IMR-90 (cell line): Measurements from ENCODE around the gene RFPL1. TPM values are rescaled to one million over a fixed set of nuclear protein-coding genes. Genes with fewer than 3 reads are reported as not detected.
"Not testable (repeated sequence)": the region's sequence is repeated elsewhere in the genome, so short reads cannot be mapped to it uniquely, and the experiment has no call there.

Experiments used
- ATAC-seq: fragments of 200-7000 bp; cut with Tn5 transposase; 2 replicates; pipeline ENCODE4 v1.9.1; 2020; ENCODE audit warnings: low read depth, mild to moderate bottlenecking, moderate library complexity
- BruUV-seq: library from RNA; stranded (reverse); fragments of 400-500 nt; replicated peaks from 2 replicates; lab custom pipeline; 2021; lab: Mats Ljungman, UMichigan
- CTCF ChIA-PET: fragments of 300-600 bp; formaldehyde crosslinking; extraction: SDS; loops from one replicate; lab custom pipeline; 2021; ENCODE audit warnings: antibody characterized with exemption; lab: Yijun Ruan, JAX
- POLR2A ChIA-PET: fragments of 300-600 bp; sonication (Branson Sonifier 250); formaldehyde crosslinking; loops from one replicate; lab custom pipeline; 2022; ENCODE audit warnings: antibody characterized with exemption; ENCODE audit not compliant: unreplicated experiment; lab: Charles Lee
- DNase-seq: peaks from one replicate; pipeline ENCODE4 v3.0.0; 2013
- H2AFZ ChIP-seq: replicated peaks from 2 replicates; pipeline ENCODE3; 2013; ENCODE audit warnings: low read length, mild to moderate bottlenecking; ENCODE audit not compliant: poor library complexity
- H2AK5ac ChIP-seq: 2 replicates; pipeline ENCODE4 v1.6.1; 2013; ENCODE audit warnings: low read depth, low read length, inconsistent platforms
- H2AK9ac ChIP-seq: replicated peaks from 2 replicates; pipeline ENCODE3; 2013; ENCODE audit warnings: mild to moderate bottlenecking, low read depth, low read length, moderate library complexity; ENCODE audit not compliant: poor library complexity
- H2BK120ac ChIP-seq: 2 replicates; pipeline ENCODE4 v1.6.1; 2013; ENCODE audit warnings: low read depth, low read length, inconsistent platforms
- H2BK15ac ChIP-seq: 3 replicates; pipeline ENCODE4 v1.6.1; 2013; ENCODE audit warnings: low read depth, low read length, inconsistent platforms
- H2BK20ac ChIP-seq: 2 replicates; pipeline ENCODE4 v1.6.1; 2013; ENCODE audit warnings: low read depth, mild to moderate bottlenecking, inconsistent platforms, low read length, moderate library complexity
- H2BK5ac ChIP-seq: 2 replicates; pipeline ENCODE4 v1.6.1; 2013; ENCODE audit warnings: mild to moderate bottlenecking, low read depth, low read length, inconsistent platforms; ENCODE audit not compliant: poor library complexity, severe bottlenecking
- H3K14ac ChIP-seq: replicated peaks from 2 replicates; pipeline ENCODE4 v1.6.1; 2013; ENCODE audit warnings: low read depth, low read length, inconsistent platforms
- H3K18ac ChIP-seq: 2 replicates; pipeline ENCODE4 v1.6.1; 2013; ENCODE audit warnings: low read depth, low read length, control low read depth
- H3K23ac ChIP-seq: 2 replicates; pipeline ENCODE4 v1.6.1; 2013; ENCODE audit warnings: low read depth, low read length, inconsistent platforms
- H3K27ac ChIP-seq: 2 replicates; pipeline ENCODE4 v1.5.1; 2013; ENCODE audit warnings: mild to moderate bottlenecking, control low read depth, low read length; ENCODE audit not compliant: insufficient read depth
- H3K27me3 ChIP-seq: 2 replicates; pipeline ENCODE4 v1.6.1; 2013; ENCODE audit warnings: low read length; ENCODE audit not compliant: control insufficient read depth, insufficient read depth
- H3K36me3 ChIP-seq: 2 replicates; pipeline ENCODE4 v1.6.1; 2013; ENCODE audit warnings: low read length, mixed read lengths; ENCODE audit not compliant: control insufficient read depth, insufficient read depth
- H3K4ac ChIP-seq: 2 replicates; pipeline ENCODE4 v1.6.1; 2013; ENCODE audit warnings: low read depth, low read length, inconsistent platforms
- H3K4me1 ChIP-seq: 2 replicates; pipeline ENCODE4 v1.6.1; 2013; ENCODE audit warnings: low read length, mixed read lengths; ENCODE audit not compliant: control insufficient read depth, insufficient read depth
- H3K4me2 ChIP-seq: 2 replicates; pipeline ENCODE4 v1.6.1; 2013; ENCODE audit warnings: low read depth, mild to moderate bottlenecking, control low read depth, low read length, moderate library complexity
- H3K4me3 ChIP-seq: 2 replicates; pipeline ENCODE4 v1.5.1; 2013; ENCODE audit warnings: low read depth, mild to moderate bottlenecking, control low read depth, low read length, moderate library complexity; ENCODE audit not compliant: insufficient read depth
- H3K56ac ChIP-seq: 2 replicates; pipeline ENCODE4 v1.6.1; 2013; ENCODE audit warnings: low read length, inconsistent platforms; ENCODE audit not compliant: insufficient read depth; ENCODE audit errors: extremely low read depth
- H3K79me1 ChIP-seq, 2 experiments: 2 replicates each; pipeline ENCODE4 v1.6.1; 2013; ENCODE audit warnings: low read length in 2 of 2, inconsistent platforms in 1 of 2, low read depth in 1 of 2
- H3K9ac ChIP-seq: 2 replicates; pipeline ENCODE4 v1.6.1; 2013; ENCODE audit warnings: low read depth, low read length, control low read depth
- H3K9me1 ChIP-seq: 2 replicates; pipeline ENCODE4 v1.6.1; 2013; ENCODE audit warnings: low read length, inconsistent platforms; ENCODE audit not compliant: insufficient read depth
- H3K9me3 ChIP-seq: 2 replicates; pipeline ENCODE4 v1.6.1; 2013; ENCODE audit warnings: low read length; ENCODE audit not compliant: control insufficient read depth, insufficient read depth
- H4K20me1 ChIP-seq: 2 replicates; pipeline ENCODE4 v1.6.1; 2013; ENCODE audit warnings: low read length, inconsistent platforms; ENCODE audit not compliant: insufficient read depth
- H4K5ac ChIP-seq: 2 replicates; pipeline ENCODE4 v1.6.1; 2013; ENCODE audit warnings: mild to moderate bottlenecking, low read depth, low read length, control low read depth
- H4K8ac ChIP-seq, 2 experiments: 2 replicates each; pipeline ENCODE4 v1.6.1; 2013; ENCODE audit warnings: low read depth in 2 of 2, low read length in 2 of 2, control low read depth in 1 of 2, inconsistent platforms in 1 of 2
- H4K91ac ChIP-seq: 2 replicates; pipeline ENCODE4 v1.6.1; 2013; ENCODE audit warnings: low read depth, low read length, inconsistent platforms; ENCODE audit not compliant: insufficient read depth
- CTCF ChIP-seq: conservative IDR thresholded peaks from 2 replicates; pipeline ENCODE4 v1.5.1; 2012; ENCODE audit warnings: mild to moderate bottlenecking, low read depth, low read length, improper control_type of control experiment
- WGBS, 2 experiments: methylation state at CpG; one replicate each; pipeline versions ENCODE4 v1.1.5 to v1.1.7; 2013; ENCODE audit warnings: missing lambda C conversion rate in 2 of 2; ENCODE audit not compliant: insufficient read length in 1 of 2; ENCODE audit errors: extremely low coverage in 2 of 2; 5-methylcytosine and 5-hydroxymethylcytosine counted together
- dilution Hi-C: fragments of 300-500 bp; cut with HindIII; formaldehyde crosslinking; loops from one replicate; pipeline ENCODE4 v1.14.3; 2018; ENCODE audit warnings: low sequenced_read_pairs; ENCODE audit not compliant: unreplicated experiment
- in situ Hi-C: fragments of 300-500 bp; cut with MboI; formaldehyde crosslinking; loops from 3 replicates; pipeline ENCODE4 v1.14.3; 2019; ENCODE audit warnings: low sequenced_read_pairs, inconsistent platforms, mixed read lengths
- intact Hi-C: fragments of 100-400 bp; cut with micrococcal nuclease; formaldehyde crosslinking; loops from 2 replicates; pipeline ENCODE4 v1.10.0; 2022
- polyA plus RNA-seq, 3 experiments: library from polyadenylated mRNA; depleted of rRNA; stranded (reverse); fragments of >200 nt; gene quantifications; 2 replicates each; pipeline ENCODE4 v1.2.3, GENCODE V29; 2012; ENCODE audit warnings: low replicate concordance in 1 of 3
- total RNA-seq: library from RNA; depleted of rRNA; stranded (reverse); fragments of >200 nt; gene quantifications from 2 replicates; pipeline ENCODE4 v1.2.3, GENCODE V29; 2012

Gene RFPL1
- total and polyA plus RNA-seq, 2 of the 4 experiments (the other 2 are of a cell fraction) = not detected

- H4K20me1 ChIP-seq, H2BK15ac ChIP-seq, H4K5ac ChIP-seq, H3K18ac ChIP-seq, BruUV-seq, H2AK9ac ChIP-seq, H3K4ac ChIP-seq, H3K4me2 ChIP-seq, H2BK5ac ChIP-seq, H2BK120ac ChIP-seq, H3K56ac ChIP-seq, H3K4me3 ChIP-seq, POLR2A ChIA-PET, in situ Hi-C loops, intact Hi-C loops, H3K27ac ChIP-seq, H2BK20ac ChIP-seq, H3K79me1 ChIP-seq, H4K8ac ChIP-seq, H2AFZ ChIP-seq, H3K9me1 ChIP-seq, H3K4me1 ChIP-seq, CTCF ChIA-PET, H4K91ac ChIP-seq, DNase-seq, H3K9me3 ChIP-seq, H2AK5ac ChIP-seq, H3K9ac ChIP-seq, dilution Hi-C loops, H3K23ac ChIP-seq, H3K36me3 ChIP-seq, H3K14ac ChIP-seq: not testable (repeated sequence)
- H3K27me3 ChIP-seq = peaks cover 13% of the 10 kb centered on the region
- TF ChIP-seq CTCF = peak; percentile 23
- no CpG with 5 or more reads among the region's 4 CpGs for WGBS, 2 experiments
- ATAC-seq = peak; percentile 53; the same call in 1 of the 2 replicates
Measured at GRCh38 chr22:29412772-29413171, 25.6 kb upstream of the RFPL1 start.

GRCh38 chr22:29414951-29415591, 23.3 kb upstream of the RFPL1 start:
- H3K9me3 ChIP-seq, H2BK5ac ChIP-seq, dilution Hi-C loops, H4K91ac ChIP-seq, H3K18ac ChIP-seq, DNase-seq, H2AK9ac ChIP-seq, H2BK120ac ChIP-seq, H3K36me3 ChIP-seq, H2BK20ac ChIP-seq, H2AK5ac ChIP-seq, H3K4ac ChIP-seq, in situ Hi-C loops, intact Hi-C loops, H3K9me1 ChIP-seq, BruUV-seq, H3K23ac ChIP-seq, H3K27ac ChIP-seq, H3K14ac ChIP-seq, H3K9ac ChIP-seq, H3K4me3 ChIP-seq, H4K8ac ChIP-seq, H2BK15ac ChIP-seq, H3K79me1 ChIP-seq, POLR2A ChIA-PET, H3K56ac ChIP-seq, H4K5ac ChIP-seq, H4K20me1 ChIP-seq, H3K4me1 ChIP-seq: not testable (repeated sequence)
- WGBS, 2 experiments = 63% methylated on average over 12 of the region's 23 CpGs; no CpG with 5 or more reads in 1 of the 2 experiments
- H3K27me3 ChIP-seq = peaks cover 14% of the 10 kb centered on the region
- CTCF ChIA-PET = interaction anchor here (0.7 kb wide), 1 partner anchor 1213 kb away, joined by 3 read pairs; no protein-coding TSS in a partner anchor
- peak overlapping the region; percentile 54 for H3K4me2 ChIP-seq
- ATAC-seq = peak; percentile 64
- H2AFZ ChIP-seq = peak overlapping the region; percentile 67
